Upper lobe of left lung (tissue), 4 donors: Measurements from ENCODE around the gene PLCG2.

ENCODE experiments used
- POLR2AphosphoS5 ChIP-seq, 2 donors: sonication (generic); formaldehyde crosslinking; IDR thresholded peaks; one replicate each; pipeline ENCODE4 v1.5.1; 2017; ENCODE audit warnings: antibody characterized with exemption in 2 of 2
- TF ChIP-seq, protein P1 (sequence below), 6 experiments: fragments of 450-650 bp in 4 of 6; fragments of 200-600 bp in 2 of 6; sonication (generic) in 2 of 6; IDR thresholded peaks; one replicate each; pipeline ENCODE4 v1.5.1; 2016 to 2019; ENCODE audit warnings: antibody characterized with exemption in 6 of 6

DNA sequence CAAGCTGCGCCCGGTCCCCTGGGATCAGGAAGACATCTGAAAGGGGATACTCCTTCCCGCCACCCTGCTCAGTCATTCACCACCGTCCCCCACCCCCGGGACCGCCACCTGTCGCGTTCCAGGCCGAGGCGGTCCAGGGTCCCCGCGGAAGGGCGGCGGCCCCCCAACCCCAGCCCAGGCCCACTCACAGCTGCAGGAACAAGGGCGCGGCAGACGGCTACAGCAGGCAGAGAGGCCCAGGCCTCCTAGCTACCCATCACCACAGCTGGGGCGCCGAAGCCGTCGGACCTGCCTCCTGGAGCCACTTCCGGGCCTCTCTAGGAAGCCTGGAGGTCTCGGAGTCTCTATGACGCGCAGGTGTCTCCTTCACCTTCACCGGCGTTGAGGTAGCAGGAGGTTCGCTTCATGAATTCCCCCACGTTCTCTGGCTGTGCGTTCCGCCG lies 232.1 kb downstream of the PLCG2 start, which contains the start of gene SDR42E1:
- TF ChIP-seq, protein P1, sequence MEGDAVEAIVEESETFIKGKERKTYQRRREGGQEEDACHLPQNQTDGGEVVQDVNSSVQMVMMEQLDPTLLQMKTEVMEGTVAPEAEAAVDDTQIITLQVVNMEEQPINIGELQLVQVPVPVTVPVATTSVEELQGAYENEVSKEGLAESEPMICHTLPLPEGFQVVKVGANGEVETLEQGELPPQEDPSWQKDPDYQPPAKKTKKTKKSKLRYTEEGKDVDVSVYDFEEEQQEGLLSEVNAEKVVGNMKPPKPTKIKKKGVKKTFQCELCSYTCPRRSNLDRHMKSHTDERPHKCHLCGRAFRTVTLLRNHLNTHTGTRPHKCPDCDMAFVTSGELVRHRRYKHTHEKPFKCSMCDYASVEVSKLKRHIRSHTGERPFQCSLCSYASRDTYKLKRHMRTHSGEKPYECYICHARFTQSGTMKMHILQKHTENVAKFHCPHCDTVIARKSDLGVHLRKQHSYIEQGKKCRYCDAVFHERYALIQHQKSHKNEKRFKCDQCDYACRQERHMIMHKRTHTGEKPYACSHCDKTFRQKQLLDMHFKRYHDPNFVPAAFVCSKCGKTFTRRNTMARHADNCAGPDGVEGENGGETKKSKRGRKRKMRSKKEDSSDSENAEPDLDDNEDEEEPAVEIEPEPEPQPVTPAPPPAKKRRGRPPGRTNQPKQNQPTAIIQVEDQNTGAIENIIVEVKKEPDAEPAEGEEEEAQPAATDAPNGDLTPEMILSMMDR (IDR thresholded peaks at IDR 0.05) = no peak
- no peak for TF ChIP-seq POLR2AphosphoS5 (IDR thresholded peaks at IDR 0.05)
